Activated T-helper 1 cell treated with anti-CD3 and anti-CD28 coated beads, Interleukin-2, amount 50 U/mL, for 16 hours (primary cell): ENCODE measurements around the gene MDGA2.
"Not testable (repeated sequence)": the region's sequence is repeated elsewhere in the genome, so short reads cannot be mapped to it uniquely, and the experiment has no call there.

Source experiments
- DNase-seq, 2 donors: peaks; one replicate each; pipeline ENCODE4 v3.0.0-alpha.2; 2020; ENCODE audit warnings: low read depth in 1 of 2, low spot score in 1 of 2

MDGA2 gene

DNA sequence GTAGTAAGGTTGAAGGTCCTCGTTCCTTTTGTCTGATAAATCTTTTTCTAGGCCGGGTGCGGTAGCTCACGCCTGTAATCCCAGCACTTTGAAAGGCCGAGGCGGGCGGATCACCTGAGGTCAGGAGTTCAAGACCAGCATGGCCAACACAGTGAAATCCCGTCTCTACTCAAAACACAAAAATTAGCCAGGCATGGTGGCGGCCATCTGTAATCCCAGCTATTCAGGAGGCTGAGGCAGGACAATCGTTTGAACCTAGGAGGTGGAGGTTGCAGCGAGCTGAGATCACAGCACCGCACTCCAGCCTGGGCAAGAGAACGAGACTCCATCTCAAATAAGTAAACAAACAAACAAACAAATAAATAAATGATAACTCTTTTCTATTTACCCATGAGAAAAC, 51.3 kb downstream of the MDGA2 start:
- not testable (repeated sequence) for DNase-seq

DNA sequence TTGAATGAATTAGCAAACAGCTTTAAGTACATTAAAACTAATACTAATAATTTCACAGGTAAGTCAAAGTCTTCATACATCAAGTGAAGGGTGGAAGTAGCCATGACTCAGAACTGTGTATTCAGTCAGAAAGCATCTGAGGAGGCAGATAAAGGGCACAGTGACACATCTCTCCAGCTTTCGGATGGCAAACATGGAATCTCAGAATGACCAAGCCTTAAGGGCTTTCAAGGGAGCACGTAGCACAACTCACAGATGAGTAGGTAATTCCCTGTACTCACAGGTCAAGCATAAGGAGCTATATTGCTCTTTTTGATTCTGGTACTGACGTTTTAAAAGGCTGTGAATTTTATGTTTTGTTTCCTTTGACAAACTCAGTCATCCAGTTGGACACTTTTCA, 56.0 kb downstream of the MDGA2 start:
- DNase-seq, result no peak

DNA sequence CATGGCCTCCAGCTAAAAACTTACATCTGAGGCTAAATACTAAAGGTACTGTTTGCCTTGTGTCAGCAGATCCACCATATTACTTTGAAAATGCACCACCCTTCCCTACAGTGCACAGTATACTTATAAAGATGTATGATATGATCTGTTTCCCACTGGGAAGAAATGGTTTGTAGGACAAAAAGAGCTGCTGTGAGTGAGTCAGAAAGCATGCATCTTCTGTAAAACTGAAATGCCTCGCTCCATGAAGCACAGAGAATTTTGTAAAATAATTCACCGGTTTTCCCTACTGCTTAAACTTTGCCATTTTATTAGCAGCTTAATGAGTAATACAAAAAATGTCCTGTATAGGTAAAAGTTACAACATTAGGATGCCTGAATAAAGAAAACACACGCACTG, 68.8 kb downstream of the MDGA2 start:
- no peak for DNase-seq

DNA sequence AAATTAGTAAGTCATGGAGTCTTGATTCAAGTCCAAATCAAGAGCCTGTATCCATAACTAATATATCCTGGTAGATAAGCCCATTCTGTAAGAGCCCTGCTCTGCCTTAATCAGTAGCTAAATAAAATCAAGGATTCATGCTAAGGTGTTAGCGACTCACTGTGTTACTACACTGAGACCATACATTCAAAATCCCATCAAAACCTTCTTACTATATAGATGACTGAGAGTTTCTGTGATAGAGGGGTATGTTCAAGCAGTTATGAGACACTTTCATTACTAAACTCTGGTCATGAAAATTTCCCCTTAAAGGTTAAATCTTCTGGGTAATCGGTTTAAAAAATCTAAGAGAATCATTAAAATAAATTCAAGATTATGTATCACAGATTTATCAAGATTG, 78.5 kb downstream of the MDGA2 start:
- no peak for DNase-seq

DNA sequence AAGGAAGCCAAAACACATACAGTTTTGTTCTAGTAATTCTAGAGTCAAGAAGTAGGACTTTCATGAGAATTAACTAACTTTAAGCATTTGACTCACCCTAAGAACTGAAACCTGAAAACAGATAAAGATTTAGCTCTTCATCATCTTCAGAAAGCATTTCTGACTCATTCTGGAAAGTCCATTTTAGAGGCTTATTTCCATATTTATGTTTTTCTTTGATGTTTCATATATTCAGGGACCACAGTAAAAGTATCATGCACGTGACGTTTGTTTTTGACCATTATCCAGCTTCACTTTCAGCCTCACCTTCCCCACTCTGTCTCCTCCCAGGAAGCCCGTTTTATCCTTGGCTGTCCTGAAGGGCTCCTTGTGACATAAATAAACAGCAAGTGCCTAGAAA, 79.2 kb downstream of the MDGA2 start:
- no peak for DNase-seq

DNA sequence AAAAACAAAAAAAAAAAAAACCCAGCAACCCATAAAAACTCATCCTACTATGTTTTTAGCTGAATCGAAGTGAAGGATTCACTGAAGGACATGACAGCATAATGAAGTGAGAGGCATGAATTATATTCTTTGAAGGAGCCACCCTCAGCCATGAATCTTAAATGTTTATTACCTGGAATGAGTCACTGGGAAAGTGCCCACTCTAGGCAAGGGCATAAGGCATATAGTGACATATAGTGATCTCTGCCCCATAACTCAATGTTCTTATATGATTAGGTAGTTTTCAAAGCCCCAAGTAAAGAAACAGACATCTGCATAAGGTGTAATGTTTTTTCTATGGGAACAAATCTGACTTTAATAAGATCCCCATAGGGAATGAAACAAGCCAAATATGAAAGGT, 79.9 kb downstream of the MDGA2 start:
- no peak for DNase-seq

DNA sequence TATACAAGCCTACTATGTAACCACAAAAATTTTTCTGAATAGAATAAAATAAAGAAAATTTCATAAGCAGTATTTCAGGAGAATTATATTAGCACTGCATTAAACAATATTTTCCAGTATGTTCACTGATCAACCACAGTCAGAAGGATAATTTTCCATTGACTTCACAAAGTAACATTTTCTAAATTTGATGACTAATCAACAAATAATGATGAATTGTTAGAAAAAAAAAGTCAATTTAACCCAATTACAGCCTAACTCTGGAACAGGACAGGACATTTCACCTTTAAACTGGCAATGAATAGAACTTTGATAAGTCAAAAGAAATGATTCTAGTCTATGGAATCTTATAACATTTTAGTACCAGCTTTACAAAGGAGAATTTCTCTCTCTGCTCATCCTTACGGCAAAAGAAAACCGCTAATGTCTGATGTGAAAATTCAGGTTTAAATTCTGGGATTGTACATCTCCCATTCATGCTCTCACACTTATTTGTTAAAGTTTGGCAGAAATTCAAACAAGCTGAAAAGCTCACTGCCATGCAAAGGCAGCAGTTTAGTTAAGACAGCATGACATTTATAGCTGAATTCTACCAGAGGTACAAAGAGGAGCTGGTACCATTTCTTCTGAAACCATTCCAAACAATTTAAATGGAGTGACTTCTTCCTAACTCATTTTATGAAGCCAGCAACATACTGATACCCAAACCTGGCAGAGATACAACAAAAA, 84.5 kb downstream of the MDGA2 start:
- no peak for DNase-seq

DNA sequence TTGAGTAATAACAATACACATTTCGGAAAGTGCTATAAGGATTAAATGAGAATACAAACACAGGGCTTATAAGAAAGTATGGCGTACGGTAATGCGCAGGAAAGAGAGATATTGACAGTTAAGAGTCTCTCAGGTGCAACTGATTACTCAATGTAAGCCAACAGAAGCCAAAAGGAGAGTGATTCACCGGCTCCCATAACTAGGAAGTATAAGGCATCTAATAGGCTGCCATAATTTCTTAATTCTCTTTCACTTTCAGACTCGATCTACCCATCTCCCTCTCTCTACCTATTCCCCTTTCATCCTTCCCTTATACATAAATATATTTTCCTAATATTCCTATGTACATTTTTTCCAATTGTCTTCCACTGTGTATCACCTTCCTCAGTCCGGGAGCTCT, 90.0 kb downstream of the MDGA2 start:
- no peak for DNase-seq

DNA sequence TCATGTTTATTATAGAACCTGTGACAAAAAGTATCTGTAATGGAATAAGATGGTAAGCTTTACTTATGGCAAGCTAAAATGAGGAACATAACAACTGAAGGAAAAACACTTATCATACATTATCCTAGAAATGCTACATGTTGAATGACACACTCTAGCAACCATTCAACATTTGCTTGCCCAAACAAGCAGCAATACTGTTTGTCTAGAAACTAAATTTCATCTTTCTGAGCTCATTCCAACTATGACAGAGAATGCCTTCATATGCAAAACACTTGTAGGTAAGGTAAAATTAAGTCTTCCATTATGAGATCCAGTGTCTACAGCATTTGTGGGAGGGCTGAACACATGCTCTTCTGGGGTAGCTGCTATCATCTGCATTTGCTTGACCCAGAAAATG, 108.1 kb downstream of the MDGA2 start:
- DNase-seq, result no peak

DNA sequence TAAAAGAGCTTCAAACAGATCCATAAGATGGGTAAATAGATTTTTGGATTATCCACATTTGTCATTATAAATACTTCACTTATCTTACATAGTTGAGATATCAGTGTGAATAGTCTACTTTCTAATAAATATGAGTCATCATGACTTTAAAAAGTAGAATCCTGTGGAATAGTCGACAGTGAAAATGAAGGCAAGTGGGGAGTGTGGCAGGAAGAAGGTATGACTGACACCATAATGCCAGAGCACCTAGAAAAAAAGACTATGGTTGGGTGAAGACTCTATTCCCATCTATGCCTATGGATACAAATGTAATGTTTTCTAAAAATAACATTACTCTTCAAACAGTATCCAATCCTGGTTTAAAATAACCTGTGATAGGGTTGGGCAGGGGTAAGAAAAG, 117.5 kb downstream of the MDGA2 start:
- no peak for DNase-seq

DNA sequence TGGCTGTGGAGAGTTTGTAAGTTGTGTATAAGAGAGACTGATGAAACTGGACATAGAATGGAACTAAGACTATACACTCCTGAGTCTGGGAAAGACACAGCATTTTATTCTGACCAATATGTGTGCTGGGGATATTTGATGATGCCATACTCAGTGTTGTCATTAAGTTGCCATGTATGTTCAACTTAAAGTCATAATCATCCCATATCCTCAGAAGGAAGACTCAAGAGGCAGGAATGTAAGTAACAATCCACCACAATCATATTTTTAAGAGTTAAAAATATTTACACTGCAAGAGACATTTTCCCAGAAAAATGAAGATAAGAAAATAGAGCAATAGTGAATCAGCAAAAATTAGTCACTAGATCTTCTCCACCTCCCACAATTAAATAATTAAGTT, 120.1 kb downstream of the MDGA2 start:
- DNase-seq, result no peak

DNA sequence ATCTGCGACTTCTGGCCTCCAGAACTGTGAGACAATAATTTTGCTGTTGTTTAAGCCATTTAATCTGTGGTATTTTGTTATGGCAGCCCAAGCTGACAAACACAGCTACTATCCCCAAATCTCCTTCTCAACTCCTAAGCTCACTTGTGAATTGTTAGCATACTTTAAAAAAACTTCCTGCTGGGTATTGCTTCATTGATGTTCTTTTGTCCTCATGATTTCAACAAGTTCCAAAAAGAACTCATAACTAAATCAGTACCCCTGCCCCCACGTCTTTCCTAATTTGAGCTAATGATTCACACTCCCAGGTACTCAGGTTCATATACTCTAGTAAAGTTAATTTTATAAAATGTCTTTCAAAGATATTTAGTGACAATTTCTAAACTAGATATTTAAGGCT, 125.5 kb downstream of the MDGA2 start:
- no peak for DNase-seq

DNA sequence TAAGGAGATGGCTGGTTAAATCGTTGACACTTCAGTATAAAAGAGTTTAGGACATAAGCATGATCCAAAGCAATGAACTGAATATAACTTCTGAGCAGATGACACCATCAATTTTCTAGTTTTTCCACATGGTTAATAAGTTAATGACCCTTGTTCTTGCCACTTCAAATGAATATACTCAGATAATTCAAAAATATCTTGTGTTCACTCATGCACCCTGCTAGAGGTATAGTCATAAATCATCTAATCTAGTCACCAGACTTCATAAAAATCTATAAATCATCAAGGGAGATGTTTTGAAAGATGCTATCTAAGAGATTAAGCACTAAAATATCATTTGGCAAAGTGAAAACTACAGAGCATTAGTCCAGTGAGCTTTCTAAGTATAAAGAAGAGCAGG, 131.9 kb downstream of the MDGA2 start:
- no peak for DNase-seq

DNA sequence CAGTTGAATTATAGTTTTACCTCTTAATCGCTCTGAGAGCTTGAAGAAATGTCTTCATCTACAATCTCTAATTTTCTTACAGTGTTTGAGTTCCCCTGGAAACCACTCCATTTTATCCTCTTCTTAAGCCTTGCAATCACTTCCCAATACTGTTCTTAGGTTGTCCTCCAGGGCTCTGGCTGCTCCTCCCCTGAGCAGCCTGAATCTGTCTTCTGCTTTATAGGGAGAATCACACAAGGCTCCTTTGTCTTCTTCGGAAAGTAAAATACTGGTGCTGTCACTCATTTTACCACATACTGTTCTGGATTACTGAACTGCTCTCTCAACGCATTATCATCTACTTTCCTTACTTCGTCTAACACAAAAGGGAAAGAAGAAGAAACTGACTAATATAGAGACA, 133.7 kb downstream of the MDGA2 start:
- DNase-seq, result no peak

DNA sequence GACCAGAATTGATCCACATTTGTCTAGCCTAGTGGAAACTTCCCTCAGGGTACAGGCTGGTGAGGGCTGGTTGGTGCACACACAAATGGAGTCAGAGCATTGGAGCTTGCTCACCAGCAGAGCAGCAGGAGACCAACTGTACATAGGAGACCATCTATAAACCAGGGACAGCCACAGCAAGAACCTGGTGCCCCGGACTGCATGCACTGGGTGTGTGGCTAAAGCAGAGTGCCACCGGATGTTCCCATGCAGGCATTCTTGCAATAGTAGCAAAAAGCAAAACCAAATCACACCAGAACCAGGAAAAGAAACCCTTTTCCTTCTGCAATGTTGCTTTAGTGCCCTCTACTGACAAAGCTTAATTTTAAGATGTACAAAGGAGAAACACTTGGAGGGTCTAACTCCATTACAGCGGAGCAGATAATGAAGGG, 136.4 kb downstream of the MDGA2 start:
- DNase-seq, result no peak

DNA sequence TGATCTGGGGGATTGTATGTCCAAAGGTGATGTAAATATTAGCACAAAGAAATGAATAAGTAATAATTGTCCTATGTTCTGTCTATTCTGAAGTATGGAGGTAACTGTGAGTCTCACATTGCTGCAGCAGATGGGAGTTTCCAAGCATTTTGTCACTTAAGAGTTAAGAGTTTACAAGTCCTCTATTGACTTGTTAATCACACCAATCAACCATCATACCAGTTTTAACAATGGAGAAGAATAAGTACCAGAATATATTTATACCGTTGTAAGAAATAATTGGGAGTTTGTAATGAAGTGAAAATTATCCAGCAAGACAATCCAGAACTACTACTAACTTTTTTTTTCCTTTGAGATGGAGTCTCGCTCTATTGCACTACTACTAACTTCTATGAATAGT, 139.1 kb downstream of the MDGA2 start:
- DNase-seq, result no peak

DNA sequence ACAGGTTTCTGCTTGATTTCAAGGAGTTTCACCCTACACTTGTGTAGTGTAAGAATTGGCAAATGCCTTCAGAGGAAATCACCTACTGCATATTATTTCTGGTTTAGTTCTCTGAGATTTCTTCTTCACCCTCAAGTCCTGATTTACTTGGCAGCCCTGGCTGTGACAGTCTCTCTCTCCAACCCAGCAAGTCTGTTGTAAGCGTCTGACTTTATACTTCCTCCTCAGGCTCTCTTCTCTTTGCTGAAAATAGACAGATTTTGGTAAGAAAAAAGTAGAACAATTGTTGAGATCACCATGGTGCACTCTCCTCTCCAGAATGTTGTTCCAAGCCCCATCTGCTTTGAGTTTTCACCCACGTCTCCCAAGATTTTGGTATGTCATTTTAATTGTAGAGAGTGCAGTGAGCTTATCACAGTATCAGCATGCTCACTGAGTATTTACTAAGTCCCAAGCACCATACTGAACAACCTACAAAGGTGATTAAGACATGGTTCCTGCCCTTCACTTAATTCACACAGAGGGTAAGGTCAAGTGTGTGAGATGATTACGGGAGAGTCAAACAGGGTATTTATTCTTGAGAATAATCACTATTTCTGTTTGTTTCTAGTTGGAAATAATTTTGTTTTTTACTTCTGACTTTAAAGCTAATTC, 148.7 kb downstream of the MDGA2 start:
- DNase-seq, result no peak

DNA sequence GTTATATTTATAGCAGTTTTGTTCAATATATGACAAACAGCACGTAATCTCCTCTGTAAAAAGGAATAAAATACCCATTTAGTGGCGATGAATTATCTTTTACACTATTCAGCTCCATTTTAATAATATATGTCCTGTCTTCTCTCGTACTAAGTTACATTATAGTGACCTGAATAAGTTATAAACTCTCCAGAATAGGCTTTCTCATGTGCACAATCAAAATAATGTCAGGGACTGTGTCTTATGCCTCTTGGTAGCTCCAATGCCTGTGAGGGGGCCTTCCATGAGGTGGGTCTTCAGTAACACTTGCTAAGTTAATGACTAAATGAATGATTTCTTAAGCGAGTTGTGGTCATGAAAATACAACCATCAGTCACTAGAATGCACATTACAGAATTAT, 150.9 kb downstream of the MDGA2 start:
- no peak for DNase-seq

DNA sequence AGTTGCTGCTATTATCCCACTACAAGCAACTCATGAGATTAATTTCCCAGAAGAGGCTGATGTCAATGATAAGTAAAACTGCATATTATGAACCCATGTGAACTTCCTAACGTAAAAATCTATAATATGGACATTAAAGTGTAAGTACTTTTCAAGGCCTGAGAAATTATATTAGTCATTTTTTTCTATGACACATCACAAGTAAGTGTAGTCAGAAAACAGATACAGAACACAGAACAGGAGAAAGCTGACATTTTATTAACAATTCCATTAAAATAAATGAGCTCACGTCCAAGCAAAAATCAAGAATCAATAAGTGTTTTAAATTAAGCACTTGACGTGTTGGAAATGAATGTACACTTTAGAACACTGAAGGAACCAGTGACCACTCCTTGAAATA, 155.0 kb downstream of the MDGA2 start:
- no peak for DNase-seq

DNA sequence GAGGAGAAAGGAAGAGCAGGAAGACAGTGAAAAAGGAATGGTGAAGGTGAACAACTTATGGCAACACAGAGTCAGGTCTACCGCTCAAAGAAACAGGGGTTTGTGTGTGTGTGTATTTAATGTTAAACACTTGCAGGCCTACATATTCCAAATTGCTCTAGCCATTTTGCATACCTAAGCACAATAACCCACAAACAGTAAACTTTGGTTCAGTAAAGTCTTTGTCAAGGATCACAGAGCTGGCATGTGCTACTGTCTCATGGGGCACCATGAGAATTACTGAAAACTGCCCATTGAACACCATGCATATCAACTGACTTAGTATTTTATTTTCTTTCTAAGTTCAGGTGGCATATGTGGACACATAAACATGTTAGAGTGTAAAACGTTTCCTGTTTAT, 163.6 kb downstream of the MDGA2 start:
- no peak for DNase-seq

DNA sequence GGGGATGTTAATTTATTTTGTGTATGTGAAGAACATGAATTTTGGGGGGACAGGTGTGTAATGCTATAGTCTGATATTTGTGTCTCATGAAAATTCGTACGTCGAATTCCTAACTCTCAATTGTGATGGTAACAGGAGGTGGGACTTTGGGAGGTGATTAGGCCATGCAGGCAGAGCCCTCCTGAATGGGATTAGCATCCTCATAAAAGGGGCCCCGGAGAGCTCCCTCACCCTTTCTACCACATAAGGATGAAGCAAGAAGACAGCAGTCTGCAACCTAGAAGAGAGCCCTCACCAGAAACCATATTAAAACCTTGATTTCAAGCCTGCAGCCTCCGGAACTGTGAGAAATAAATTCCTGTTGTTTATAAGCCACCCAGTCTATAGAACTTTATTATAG, 165.4 kb downstream of the MDGA2 start:
- DNase-seq, result no peak

DNA sequence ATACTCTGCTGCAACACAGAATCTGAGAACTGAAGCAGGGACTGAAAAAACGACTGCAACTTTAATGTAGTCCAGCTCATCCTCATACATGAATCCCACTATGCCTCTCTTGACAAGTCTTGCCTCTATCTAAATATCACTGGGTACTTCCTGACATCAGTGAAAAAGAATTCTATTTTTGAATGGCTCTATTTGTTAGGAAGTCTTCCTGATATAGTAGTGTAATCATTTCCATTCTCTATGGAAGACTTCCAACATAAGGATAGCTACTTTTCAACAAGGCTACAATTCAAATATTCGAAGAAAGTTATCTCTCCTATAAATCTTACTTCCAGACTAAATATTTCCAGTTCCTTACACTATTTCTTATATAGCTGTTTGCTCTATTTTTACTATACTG, 167.5 kb downstream of the MDGA2 start:
- DNase-seq, result no peak

DNA sequence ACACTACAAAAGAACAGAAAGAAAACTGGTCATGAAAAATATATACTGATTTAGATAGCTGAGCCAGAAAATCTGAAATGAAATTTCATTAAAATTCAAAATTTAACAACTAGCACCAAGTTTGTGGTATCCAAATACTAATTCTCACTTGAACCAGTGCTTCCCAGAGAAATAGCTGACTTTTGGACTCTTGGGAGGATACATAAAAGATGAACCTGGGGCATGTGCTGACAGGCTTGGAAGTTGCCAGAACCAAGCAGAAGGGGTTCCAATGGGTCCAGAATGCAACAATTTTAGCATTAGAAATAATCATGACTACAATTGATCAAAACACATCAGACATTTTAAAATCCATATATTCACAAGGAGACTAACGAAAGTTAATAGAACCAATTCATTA, 175.0 kb downstream of the MDGA2 start:
- DNase-seq, result no peak
